Upper lobe of right lung (tissue), 1 donor: ENCODE results near the gene PLK5. TPM values are rescaled to one million over a fixed set of nuclear protein-coding genes. Genes with fewer than 3 reads are reported as not detected.

Source experiments
- ATAC-seq: fragments of 200-7000 bp; cut with Tn5 transposase; one replicate; pipeline ENCODE4 v1.9.1; 2020; ENCODE audit warnings: mild to moderate bottlenecking, moderate library complexity
- DNase-seq: peaks from one replicate; pipeline ENCODE4 v3.0.0-alpha.2; 2020
- H3K27ac ChIP-seq: fragments of 200-600 bp; one replicate; pipeline ENCODE4 v1.8.0; 2022
- H3K27me3 ChIP-seq: fragments of 200-600 bp; one replicate; pipeline ENCODE4 v1.8.0; 2022; ENCODE audit warnings: mild to moderate bottlenecking
- H3K36me3 ChIP-seq: fragments of 200-600 bp; one replicate; pipeline ENCODE4 v1.8.0; 2022
- H3K4me1 ChIP-seq: fragments of 200-600 bp; one replicate; pipeline ENCODE4 v1.8.0; 2022
- H3K4me3 ChIP-seq: fragments of 200-600 bp; one replicate; pipeline ENCODE4 v1.8.0; 2022; ENCODE audit warnings: mild to moderate bottlenecking
- H3K9me3 ChIP-seq: fragments of 200-600 bp; one replicate; pipeline ENCODE4 v1.8.0; 2022
- intact Hi-C: fragments of 100-400 bp; cut with DNase I; formaldehyde crosslinking; loops from one replicate; pipeline ENCODE4 v1.11.0; 2022
- total RNA-seq: library from RNA; stranded (reverse); fragmentation: NEBNext Ultra II Directional; extraction: Animal tissue kit (Norgen Biotek cat#: 25700); gene quantifications from one replicate; pipeline ENCODE4 v1.2.1, GENCODE V29; 2021
- TF ChIP-seq, protein P1 (sequence below): fragments of 200-600 bp; IDR thresholded peaks from one replicate; pipeline ENCODE4 v1.8.0; 2022; ENCODE audit warnings: antibody characterized with exemption
- donor health status: DM: no; HTN: yes; CAD: no; lungs with severe emphysema.

Gene PLK5
- total RNA-seq, 1 donor from 2014 or later = not detected

DNA sequence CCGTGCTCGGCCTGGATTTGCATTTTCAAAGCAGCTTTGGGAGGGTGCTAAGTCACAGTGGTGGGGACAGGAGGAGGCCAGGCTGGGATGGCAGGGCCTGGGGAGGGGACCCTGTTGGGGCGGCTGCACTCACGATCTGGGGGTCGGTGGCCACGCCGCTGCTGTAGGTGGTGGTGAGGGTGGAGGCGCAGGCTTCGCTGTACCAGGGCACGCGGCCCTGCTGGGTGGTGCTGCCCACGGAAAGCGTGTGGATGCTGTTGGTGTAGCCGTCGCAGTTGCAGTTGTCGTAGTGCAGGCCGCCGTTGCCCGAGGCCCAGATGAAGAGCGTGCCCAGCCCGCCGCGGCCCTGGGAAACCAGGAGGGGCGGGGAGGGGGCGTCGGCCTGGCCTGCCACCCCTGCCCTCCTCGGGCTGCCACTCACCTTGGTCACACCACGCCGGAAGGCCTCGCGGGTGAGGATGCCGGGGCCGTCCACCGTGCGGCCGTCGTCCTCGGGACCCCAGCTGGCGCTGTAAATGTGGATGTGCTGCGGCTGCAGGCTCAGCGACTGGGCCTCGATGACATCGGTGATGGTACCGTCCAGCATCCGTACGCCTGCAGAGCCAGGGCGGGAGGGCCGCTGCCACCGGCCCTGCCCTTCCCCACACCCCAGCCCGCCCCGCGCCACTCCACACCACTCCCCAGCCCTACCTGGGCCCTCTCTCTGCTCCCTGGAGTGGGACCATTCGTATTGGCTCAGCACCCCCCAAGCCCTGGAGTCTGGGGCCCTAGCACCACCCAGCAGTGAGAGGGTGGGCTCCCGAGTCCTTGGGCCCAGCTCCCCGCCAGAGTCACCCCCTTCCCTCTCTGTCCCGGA, 36.9 kb upstream of the PLK5 start:
- Histone ChIP-seq H3K27ac (no peak overlapping the region), H3K36me3 (no peaks in the 10 kb centered on the region), H3K27me3 (no peaks in the 10 kb centered on the region), H3K4me1 (peaks cover 11% of the 10 kb centered on the region), H3K4me3 (no peak overlapping the region), H3K9me3 (no peaks in the 10 kb centered on the region)
- peak; percentile 65 for DNase-seq
- TF ChIP-seq, protein P1, sequence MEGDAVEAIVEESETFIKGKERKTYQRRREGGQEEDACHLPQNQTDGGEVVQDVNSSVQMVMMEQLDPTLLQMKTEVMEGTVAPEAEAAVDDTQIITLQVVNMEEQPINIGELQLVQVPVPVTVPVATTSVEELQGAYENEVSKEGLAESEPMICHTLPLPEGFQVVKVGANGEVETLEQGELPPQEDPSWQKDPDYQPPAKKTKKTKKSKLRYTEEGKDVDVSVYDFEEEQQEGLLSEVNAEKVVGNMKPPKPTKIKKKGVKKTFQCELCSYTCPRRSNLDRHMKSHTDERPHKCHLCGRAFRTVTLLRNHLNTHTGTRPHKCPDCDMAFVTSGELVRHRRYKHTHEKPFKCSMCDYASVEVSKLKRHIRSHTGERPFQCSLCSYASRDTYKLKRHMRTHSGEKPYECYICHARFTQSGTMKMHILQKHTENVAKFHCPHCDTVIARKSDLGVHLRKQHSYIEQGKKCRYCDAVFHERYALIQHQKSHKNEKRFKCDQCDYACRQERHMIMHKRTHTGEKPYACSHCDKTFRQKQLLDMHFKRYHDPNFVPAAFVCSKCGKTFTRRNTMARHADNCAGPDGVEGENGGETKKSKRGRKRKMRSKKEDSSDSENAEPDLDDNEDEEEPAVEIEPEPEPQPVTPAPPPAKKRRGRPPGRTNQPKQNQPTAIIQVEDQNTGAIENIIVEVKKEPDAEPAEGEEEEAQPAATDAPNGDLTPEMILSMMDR = no peak
- no peak for ATAC-seq
- intact Hi-C loops = no loop called here

DNA sequence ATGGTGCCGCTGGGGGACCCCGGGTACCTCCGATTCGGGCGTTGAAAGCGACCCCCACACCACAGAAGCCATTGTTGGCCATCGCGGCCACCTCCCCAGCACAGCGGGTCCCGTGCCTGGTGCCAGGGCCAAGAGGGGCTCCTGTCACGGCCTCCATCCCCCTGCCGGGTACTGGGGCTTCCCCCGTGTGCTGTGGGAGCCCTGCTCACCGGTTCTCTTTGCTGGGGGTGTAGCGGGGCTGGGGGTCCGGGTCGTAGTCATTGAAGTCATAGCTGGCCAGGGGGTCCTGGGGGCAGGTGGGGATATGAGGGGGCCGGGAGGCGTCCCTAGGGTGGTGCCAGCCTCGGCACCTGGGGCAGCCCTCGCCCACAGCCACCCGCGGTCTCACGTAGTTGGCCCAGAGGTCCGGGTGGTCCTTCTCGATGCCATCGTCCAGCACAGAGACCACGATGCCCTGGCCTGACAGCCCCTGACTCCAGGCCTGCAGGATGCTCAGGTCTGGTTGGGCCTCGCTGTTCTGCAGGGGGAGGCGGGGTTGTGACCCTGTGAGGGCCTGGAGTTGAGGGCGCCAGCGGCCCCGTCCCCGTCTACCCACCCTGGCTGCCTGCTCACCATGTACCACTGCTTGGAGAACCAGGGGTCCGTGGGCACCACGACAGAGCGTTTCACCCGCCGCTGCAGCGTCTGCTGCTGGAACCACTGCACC, 36.1 kb upstream of the PLK5 start:
- TF ChIP-seq, protein P1 = no peak

DNA sequence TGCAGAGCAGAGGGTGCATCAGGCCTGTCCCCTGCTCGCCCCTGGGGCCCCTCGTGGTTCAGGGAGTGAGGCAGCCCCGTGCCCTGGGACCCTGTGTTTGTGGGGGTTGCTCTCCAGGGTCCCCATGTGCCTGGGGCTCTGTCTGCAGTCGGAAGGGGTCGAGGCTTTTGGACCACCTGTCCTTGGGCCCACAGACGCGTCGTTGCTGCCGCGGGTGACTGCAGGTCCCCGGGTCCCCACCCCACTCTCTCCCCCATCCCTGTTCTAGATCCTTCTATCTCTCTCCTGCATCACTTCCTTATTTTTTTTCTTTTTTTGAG, 35.6 kb upstream of the PLK5 start:
- Histone ChIP-seq H3K4me3 (no peak overlapping the region), H3K9me3 (no peaks in the 10 kb centered on the region), H3K27me3 (no peaks in the 10 kb centered on the region), H3K4me1 (peaks cover 11% of the 10 kb centered on the region), H3K36me3 (no peaks in the 10 kb centered on the region), H3K27ac (no peak overlapping the region)
- TF ChIP-seq, protein P1 = no peak
- intact Hi-C loops = no loop called here
- ATAC-seq (no peak), DNase-seq (no peak)

More for the DNA sequence above, 36.1 kb upstream of the PLK5 start:
- Histone ChIP-seq H3K27ac (no peak overlapping the region), H3K27me3 (no peaks in the 10 kb centered on the region), H3K36me3 (no peaks in the 10 kb centered on the region), H3K4me1 (peaks cover 11% of the 10 kb centered on the region), H3K9me3 (no peaks in the 10 kb centered on the region), H3K4me3 (no peak overlapping the region)
- ATAC-seq (no peak), DNase-seq (peak; percentile 68)
- intact Hi-C loops = no loop called here

DNA sequence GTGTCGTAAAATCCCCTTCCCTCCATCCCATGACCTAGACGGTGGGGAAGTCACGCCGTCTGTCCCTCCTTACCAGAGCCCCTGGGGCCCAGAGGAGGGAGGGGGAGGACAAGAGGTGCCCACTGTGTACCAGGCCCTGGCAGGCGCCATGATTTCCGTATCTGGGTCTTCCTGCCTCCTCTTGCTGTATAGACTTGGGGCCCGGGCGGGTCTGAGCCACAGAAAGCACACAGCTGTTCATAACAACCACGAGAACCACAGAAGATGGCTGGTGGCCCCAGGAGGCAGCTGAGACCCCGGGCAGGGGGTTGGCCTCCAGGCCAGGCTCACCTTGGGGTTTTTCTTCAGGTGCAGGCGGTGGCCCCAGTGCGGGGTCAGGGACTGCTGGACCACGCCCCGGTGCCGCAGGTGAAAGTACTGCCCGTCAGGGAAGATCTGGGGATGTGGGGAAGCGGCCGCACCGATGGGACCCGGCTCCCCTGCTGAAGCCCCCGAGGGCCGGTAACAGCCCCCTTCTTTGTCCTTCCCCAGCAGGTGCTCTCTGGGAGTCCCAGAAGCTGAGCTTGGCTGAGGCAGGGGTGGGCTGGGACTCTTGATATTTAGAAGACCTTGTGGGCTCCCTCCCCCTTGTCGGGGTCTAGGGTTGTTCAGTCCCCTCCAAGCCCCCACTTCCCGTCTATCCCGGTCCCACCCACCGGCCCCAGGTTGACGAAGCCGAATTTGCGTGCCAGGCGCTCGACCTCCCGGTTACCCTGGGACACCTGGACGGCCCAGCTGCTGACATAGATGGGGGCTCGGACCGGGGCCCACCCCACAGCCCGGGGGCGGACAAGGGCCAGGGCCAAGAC, 34.2 kb upstream of the PLK5 start:
- H3K27me3 ChIP-seq = no peaks in the 10 kb centered on the region
- peaks cover 11% of the 10 kb centered on the region for H3K4me1 ChIP-seq
- TF ChIP-seq, protein P1 = no peak
- intact Hi-C loops = no loop called here
- H3K4me3 ChIP-seq = peak overlapping the region; percentile 62
- H3K9me3 ChIP-seq = no peaks in the 10 kb centered on the region
- no peaks in the 10 kb centered on the region for H3K36me3 ChIP-seq
- ATAC-seq (no peak), DNase-seq (peak; percentile 71)
- peak overlapping the region; percentile 65 for H3K27ac ChIP-seq

DNA sequence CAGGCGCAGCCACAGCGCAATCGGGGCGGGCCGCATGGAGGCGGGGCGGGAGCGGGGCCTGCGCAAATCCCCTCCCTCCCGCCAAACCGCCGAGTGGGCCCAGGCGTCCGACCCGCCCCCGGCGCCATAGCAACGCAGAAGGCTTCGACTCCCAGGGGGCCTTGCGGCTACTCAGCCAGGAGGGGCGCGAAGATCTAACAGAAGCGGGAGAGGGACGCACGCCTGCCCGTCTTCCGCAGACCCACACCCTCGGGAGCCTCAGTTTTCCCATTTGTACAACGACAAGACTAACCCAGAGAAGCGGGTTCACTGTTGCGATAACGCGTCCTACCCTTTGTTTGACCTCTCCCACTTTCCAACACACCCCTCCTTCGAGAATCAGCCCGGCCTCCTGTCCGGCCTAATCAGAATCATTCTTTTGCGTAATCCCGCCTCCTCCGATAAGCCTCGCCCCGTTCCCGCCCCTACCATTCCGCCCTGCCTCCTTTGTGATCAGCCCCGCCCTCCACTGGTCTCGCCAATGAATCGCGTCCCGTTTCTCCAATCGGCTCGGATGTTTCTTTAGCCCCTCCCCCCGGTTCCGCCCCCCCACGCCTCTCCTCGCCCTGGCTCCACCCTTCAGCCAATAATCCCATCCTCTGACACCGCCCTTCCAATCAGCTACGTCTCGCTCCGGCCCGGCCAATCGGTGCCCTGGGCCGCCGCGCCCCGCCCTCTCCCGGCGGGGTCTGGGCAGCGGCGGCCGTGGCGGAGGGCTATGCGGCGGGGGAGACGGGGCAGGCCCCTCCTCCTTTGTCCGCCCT, 33.4 kb upstream of the PLK5 start, which contains the start of gene PCSK4:
Gene PCSK4, minus strand, starts transcription at position 40 of the 803 bp plus-strand sequence. Its CDS starts 4 bp downstream, at position 36.
- Histone ChIP-seq H3K4me3 (peak within 1 kb of the TSS; percentile 62), H3K9me3 (no peaks in the 10 kb centered on the region), H3K27me3 (no peaks in the 10 kb centered on the region), H3K4me1 (peaks cover 11% of the 10 kb centered on the region), H3K36me3 (no peaks in the 10 kb centered on the region), H3K27ac (peak within 1 kb of the TSS; percentile 65)
- intact Hi-C loops = no loop called here
- peak; percentile 94 for ATAC-seq
- TF ChIP-seq, protein P1 = no peak
- DNase-seq = peak; percentile 99
